PC-3 (cell line): ENCODE data around the gene TPCN2. TPM values are rescaled to one million over a fixed set of nuclear protein-coding genes. Genes with fewer than 3 reads are reported as not detected.

Experiments used
- ATAC-seq: fragments of 200-7000 bp; cut with Tn5 transposase; 2 replicates; pipeline ENCODE4 v1.9.1; 2020; ENCODE audit warnings: mild to moderate bottlenecking, moderate library complexity
- BruUV-seq: library from RNA; stranded (reverse); fragments of 400-500 nt; replicated peaks from 2 replicates; lab custom pipeline; 2021; lab: Mats Ljungman, UMichigan
- CTCF ChIA-PET: fragments of 300-600 bp; sonication (Branson Sonifier 250); formaldehyde crosslinking; loops from one replicate; lab custom pipeline; 2022; ENCODE audit warnings: antibody characterized with exemption; lab: Charles Lee
- POLR2A ChIA-PET: fragments of 300-600 bp; sonication (Branson Sonifier 250); formaldehyde crosslinking; loops from one replicate; lab custom pipeline; 2022; ENCODE audit warnings: antibody characterized with exemption; ENCODE audit not compliant: unreplicated experiment; lab: Charles Lee
- DNase-seq: peaks from one replicate; pipeline ENCODE4 v3.0.0-alpha.2; 2015
- H2AFZ ChIP-seq: fragments of 300-600 bp; sonication (generic); 2 replicates; pipeline ENCODE4 v1.6.0; 2016; ENCODE audit warnings: antibody characterized with exemption, low read length
- H3F3A ChIP-seq: fragments of 300-600 bp; sonication (generic); one replicate; pipeline ENCODE4 v1.6.0; 2017; ENCODE audit warnings: antibody characterized with exemption, low read length, control low read depth, mild to moderate bottlenecking; ENCODE audit not compliant: unreplicated experiment
- H3K27ac ChIP-seq: fragments of 300-600 bp; sonication (generic); 2 replicates; pipeline ENCODE4 v1.5.1; 2016; ENCODE audit warnings: mild to moderate bottlenecking, low read length
- H3K27me3 ChIP-seq: fragments of 300-600 bp; sonication (generic); 2 replicates; pipeline ENCODE4 v1.6.1; 2016; ENCODE audit warnings: low read length, mixed read lengths
- H3K36me3 ChIP-seq: fragments of 300-600 bp; sonication (generic); 2 replicates; pipeline ENCODE4 v1.6.1; 2016; ENCODE audit warnings: low read depth, mixed run types, low read length, mixed read lengths
- H3K4me1 ChIP-seq: fragments of 300-600 bp; sonication (generic); 2 replicates; pipeline ENCODE4 v1.5.1; 2016; ENCODE audit warnings: low read length; ENCODE audit not compliant: insufficient read depth
- H3K4me2 ChIP-seq: fragments of 300-600 bp; sonication (generic); 2 replicates; pipeline ENCODE4 v1.6.0; 2016; ENCODE audit warnings: low read length
- H3K4me3 ChIP-seq: fragments of 300-600 bp; sonication (generic); 2 replicates; pipeline ENCODE4 v1.5.1; 2016; ENCODE audit warnings: mild to moderate bottlenecking, low read length, mixed read lengths
- H3K79me2 ChIP-seq: fragments of 300-600 bp; sonication (generic); 2 replicates; pipeline ENCODE4 v1.6.1; 2017; ENCODE audit warnings: low read length, mixed read lengths
- H3K9ac ChIP-seq: fragments of 300-600 bp; sonication (generic); 2 replicates; pipeline ENCODE4 v1.6.0; 2016; ENCODE audit warnings: mild to moderate bottlenecking, low read length
- H3K9me2 ChIP-seq: fragments of 300-600 bp; sonication (generic); replicated peaks from 2 replicates; pipeline ENCODE4 v1.6.1; 2016; ENCODE audit warnings: mixed run types, low read length, mixed read lengths
- H3K9me3 ChIP-seq: fragments of 300-600 bp; sonication (generic); 2 replicates; pipeline ENCODE4 v1.6.1; 2016; ENCODE audit warnings: low read length, mixed read lengths
- H4K20me1 ChIP-seq: fragments of 300-600 bp; sonication (generic); 2 replicates; pipeline ENCODE4 v1.6.1; 2016; ENCODE audit warnings: low read length, mixed read lengths
- EZH2 ChIP-seq: fragments of 300-600 bp; sonication (generic); IDR thresholded peaks from one replicate; pipeline ENCODE4 v1.6.1; 2017; ENCODE audit warnings: antibody characterized with exemption, mild to moderate bottlenecking, low read length; ENCODE audit not compliant: unreplicated experiment
- EZH2phosphoT487 ChIP-seq: fragments of 300-600 bp; sonication (generic); IDR thresholded peaks from 2 replicates; pipeline ENCODE4 v1.6.1; 2018; ENCODE audit warnings: mild to moderate bottlenecking, antibody characterized with exemption, low read length, borderline replicate concordance
- intact Hi-C: fragments of 100-400 bp; cut with micrococcal nuclease; formaldehyde crosslinking; loops from 2 replicates; pipeline ENCODE4 v1.9.0; 2023
- total RNA-seq: library from RNA; depleted of rRNA; stranded (reverse); fragments of >200 nt; gene quantifications from 2 replicates; pipeline ENCODE4 v1.2.3, GENCODE V29; 2014
- TF ChIP-seq, protein P1 (sequence below): fragments of 300-600 bp; sonication (generic); conservative IDR thresholded peaks from 2 replicates; pipeline ENCODE4 v1.5.1; 2017; ENCODE audit warnings: antibody characterized with exemption, low read depth, mild to moderate bottlenecking, low read length

TPCN2 gene
- total RNA-seq, 1 experiment from 2014 or later = 13.0 TPM

DNA sequence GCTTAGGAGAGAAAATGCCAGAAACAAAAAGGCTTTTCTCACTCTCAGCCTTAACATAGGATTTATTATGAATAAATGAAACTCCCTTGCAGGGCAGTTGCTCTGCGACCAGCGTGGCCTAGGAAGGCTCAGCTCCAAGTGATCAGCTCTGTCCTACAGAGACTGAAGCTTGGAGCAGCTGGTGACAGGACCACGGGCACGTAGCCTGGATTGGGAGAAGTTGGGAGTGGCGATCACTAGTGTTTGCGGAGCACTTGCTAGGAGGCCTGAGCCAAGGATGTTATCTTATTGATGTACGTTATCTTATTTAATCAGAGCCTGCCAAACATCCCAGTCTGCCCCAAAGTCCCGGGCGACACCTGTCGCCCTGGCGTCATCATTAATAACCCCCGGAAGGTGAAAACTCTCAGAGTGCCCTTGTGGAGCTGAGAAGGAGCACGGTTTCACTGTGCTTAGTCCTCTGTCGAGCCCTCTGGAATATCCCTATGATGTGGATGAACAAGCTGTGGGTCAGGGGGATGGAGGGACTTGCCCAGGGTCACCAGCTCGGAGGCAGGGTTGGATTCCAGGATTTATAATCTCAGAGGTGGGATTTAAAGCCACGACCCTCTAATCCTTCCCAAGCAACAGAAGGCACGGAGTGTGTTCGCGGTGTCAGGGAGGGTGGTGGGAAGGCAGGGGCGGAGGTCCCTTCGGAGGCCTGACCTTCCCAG is 66.2 kb downstream of the TPCN2 start:
- CTCF ChIA-PET = interaction anchor here (0.6 to 1.6 kb wide), 3 partner anchors 13 to 221 kb away, joined by 3 to 13 read pairs (median 5); no protein-coding TSS in a partner anchor

DNA sequence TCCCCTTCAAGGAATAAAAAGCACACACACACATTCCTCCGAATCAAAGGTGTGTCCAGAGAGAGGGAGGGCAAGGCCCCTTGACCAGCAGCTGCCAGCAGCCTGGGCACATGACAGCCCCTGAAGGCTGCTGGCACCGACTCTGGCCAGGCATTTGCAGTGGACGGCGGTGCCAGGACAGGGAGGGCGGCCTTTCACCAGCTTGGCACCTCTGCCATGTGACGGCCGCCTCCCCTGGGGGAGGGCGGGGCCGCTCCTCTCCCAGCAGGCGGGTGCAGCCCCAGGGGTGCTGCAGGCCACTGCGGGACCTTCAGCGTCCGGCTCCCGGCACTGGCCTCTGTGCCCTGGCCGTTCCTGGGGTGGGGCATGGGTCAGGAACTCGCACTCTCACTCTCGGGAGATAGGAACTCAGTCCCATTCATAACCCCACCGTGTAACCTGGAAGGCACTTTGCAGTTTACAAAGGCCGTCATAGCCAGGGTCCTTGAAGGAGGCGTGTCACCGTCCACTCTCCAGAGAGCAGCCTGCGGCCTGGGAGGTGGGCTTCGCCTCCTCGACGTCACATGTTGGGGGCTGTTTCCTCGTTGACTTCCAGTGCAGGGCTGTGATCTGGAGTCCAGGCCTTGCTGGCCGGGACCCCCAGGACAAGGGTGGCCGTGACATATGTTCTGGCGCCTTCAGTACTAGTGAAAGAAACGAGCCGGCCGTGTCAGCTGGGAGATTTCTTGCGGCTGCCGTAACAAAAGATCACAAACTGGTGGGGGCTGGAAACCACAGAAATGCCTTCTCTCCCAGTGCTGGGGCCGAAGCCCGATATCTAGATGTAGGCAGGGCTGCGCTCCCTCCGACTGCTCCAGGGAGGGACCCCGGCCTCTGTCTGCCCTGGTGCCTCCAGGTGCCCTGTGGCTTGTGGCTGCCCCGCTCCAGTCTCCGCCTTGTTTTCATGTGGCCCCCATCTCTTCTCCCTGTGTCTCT is 67.1 kb downstream of the TPCN2 start:
- H3K4me3 ChIP-seq = no peak overlapping the region
- H3K4me1 ChIP-seq = peaks cover 15% of the 10 kb centered on the region
- DNase-seq (peak; percentile 63), ATAC-seq (peak; percentile 81)
- H3K9ac ChIP-seq = peak overlapping the region; percentile 16; the same call in 1 of the 2 replicates
- H3F3A ChIP-seq = no peaks in the 10 kb centered on the region
- peak overlapping the region; percentile 47 for H2AFZ ChIP-seq
- no peaks in the 10 kb centered on the region for H3K9me3 ChIP-seq
- no peaks in the 10 kb centered on the region for H3K9me2 ChIP-seq
- no peak for TF ChIP-seq EZH2
- TF ChIP-seq, protein P1, sequence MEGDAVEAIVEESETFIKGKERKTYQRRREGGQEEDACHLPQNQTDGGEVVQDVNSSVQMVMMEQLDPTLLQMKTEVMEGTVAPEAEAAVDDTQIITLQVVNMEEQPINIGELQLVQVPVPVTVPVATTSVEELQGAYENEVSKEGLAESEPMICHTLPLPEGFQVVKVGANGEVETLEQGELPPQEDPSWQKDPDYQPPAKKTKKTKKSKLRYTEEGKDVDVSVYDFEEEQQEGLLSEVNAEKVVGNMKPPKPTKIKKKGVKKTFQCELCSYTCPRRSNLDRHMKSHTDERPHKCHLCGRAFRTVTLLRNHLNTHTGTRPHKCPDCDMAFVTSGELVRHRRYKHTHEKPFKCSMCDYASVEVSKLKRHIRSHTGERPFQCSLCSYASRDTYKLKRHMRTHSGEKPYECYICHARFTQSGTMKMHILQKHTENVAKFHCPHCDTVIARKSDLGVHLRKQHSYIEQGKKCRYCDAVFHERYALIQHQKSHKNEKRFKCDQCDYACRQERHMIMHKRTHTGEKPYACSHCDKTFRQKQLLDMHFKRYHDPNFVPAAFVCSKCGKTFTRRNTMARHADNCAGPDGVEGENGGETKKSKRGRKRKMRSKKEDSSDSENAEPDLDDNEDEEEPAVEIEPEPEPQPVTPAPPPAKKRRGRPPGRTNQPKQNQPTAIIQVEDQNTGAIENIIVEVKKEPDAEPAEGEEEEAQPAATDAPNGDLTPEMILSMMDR = no peak
- TF ChIP-seq EZH2phosphoT487 = no peak
- no peaks in the 10 kb centered on the region for H3K36me3 ChIP-seq
- H3K27ac ChIP-seq = no peak overlapping the region
- intact Hi-C loops = no loop called here
- H3K4me2 ChIP-seq = peak overlapping the region; percentile 59
- H3K79me2 ChIP-seq = no peaks in the 10 kb centered on the region
- ChIA-PET POLR2A (interaction anchor here (0.5 to 0.7 kb wide), 4 partner anchors 67 to 542 kb away, joined by 3 to 24 read pairs (median 5); partner anchors contain the start of gene TPCN2), CTCF (interaction anchor here (1.0 to 1.6 kb wide), 2 partner anchors 14 to 16 kb away, joined by 3 to 13 read pairs; no protein-coding TSS in a partner anchor)
- H4K20me1 ChIP-seq = no peaks in the 10 kb centered on the region
- BruUV-seq = TSS peak; percentile 78
- H3K27me3 ChIP-seq = no peaks in the 10 kb centered on the region

More for the DNA sequence above, 66.2 kb downstream of the TPCN2 start:
- Histone ChIP-seq H3F3A (no peaks in the 10 kb centered on the region), H3K4me1 (peaks cover 15% of the 10 kb centered on the region), H4K20me1 (no peaks in the 10 kb centered on the region), H3K9me2 (no peaks in the 10 kb centered on the region), H2AFZ (peak overlapping the region; percentile 47; the same call in 1 of the 2 replicates), H3K4me3 (no peak overlapping the region), H3K27me3 (no peaks in the 10 kb centered on the region), H3K9ac (no peak overlapping the region), H3K4me2 (peak overlapping the region; percentile 59), H3K27ac (no peak overlapping the region), H3K9me3 (no peaks in the 10 kb centered on the region), H3K36me3 (no peaks in the 10 kb centered on the region), H3K79me2 (no peaks in the 10 kb centered on the region)
- no peak for ATAC-seq
- TF ChIP-seq EZH2 (no peak), EZH2phosphoT487 (no peak)
- TF ChIP-seq, protein P1 = no peak
- POLR2A ChIA-PET = interaction anchor here (0.5 to 0.7 kb wide), 4 partner anchors 66 to 543 kb away, joined by 3 to 24 read pairs (median 9); partner anchors contain the start of gene TPCN2
- intact Hi-C loops = no loop called here
- BruUV-seq = TSS peak; percentile 92
- no peak for DNase-seq
